GM23338 (cell line): Measurements from ENCODE around the gene RNF20. TPM values are rescaled to one million over a fixed set of nuclear protein-coding genes. Genes with fewer than 3 reads are reported as not detected.

Experiments used
- ATAC-seq: fragments of 200-7000 bp; cut with Tn5 transposase; 3 replicates; pipeline ENCODE4 v1.9.1; 2020
- DNase-seq: peaks from one replicate; pipeline ENCODE4 v3.0.0-alpha.2; 2015; ENCODE audit warnings: low spot score
- H2AFZ ChIP-seq: fragments of 200-600 bp; sonication (generic); 2 replicates; pipeline ENCODE4 v1.8.0; 2016; ENCODE audit warnings: antibody characterized with exemption, mild to moderate bottlenecking, moderate library complexity
- H3F3A ChIP-seq: fragments of 200-600 bp; sonication (generic); replicated peaks from 2 replicates; pipeline ENCODE4 v1.8.0; 2017; ENCODE audit warnings: antibody characterized with exemption, mixed run types, low read depth
- H3K27ac ChIP-seq: fragments of 200-600 bp; sonication (generic); 2 replicates; pipeline ENCODE4 v1.6.1; 2016; ENCODE audit warnings: low read depth
- H3K27me3 ChIP-seq: fragments of 200-600 bp; sonication (generic); 2 replicates; pipeline ENCODE4 v1.8.0; 2016; ENCODE audit warnings: mild to moderate bottlenecking, mixed run types, moderate library complexity; ENCODE audit not compliant: insufficient read depth
- H3K36me3 ChIP-seq: fragments of 200-600 bp; sonication (generic); 2 replicates; pipeline ENCODE4 v1.8.0; 2016; ENCODE audit warnings: mild to moderate bottlenecking; ENCODE audit not compliant: insufficient read depth
- H3K4me1 ChIP-seq: fragments of 200-600 bp; sonication (generic); 2 replicates; pipeline ENCODE4 v1.8.0; 2016; ENCODE audit warnings: mild to moderate bottlenecking, moderate library complexity; ENCODE audit not compliant: insufficient read depth
- H3K4me2 ChIP-seq: fragments of 200-600 bp; sonication (generic); 2 replicates; pipeline ENCODE4 v1.7.1; 2017; ENCODE audit warnings: mixed run types
- H3K4me3 ChIP-seq: fragments of 200-600 bp; sonication (generic); 2 replicates; pipeline ENCODE4 v1.6.1; 2016; ENCODE audit warnings: mixed run types
- H3K79me2 ChIP-seq: fragments of 200-600 bp; sonication (generic); replicated peaks from 2 replicates; pipeline ENCODE4 v1.8.0; 2017; ENCODE audit warnings: mild to moderate bottlenecking; ENCODE audit not compliant: insufficient read depth
- H3K9me2 ChIP-seq: fragments of 200-600 bp; sonication (generic); 2 replicates; pipeline ENCODE4 v1.8.0; 2017; ENCODE audit not compliant: insufficient read depth
- H4K20me1 ChIP-seq: fragments of 200-600 bp; sonication (generic); replicated peaks from 2 replicates; pipeline ENCODE4 v1.8.0; 2017; ENCODE audit warnings: mild to moderate bottlenecking; ENCODE audit not compliant: insufficient read depth
- H3K27ac Mint-ChIP-seq: 2 replicates; pipeline ENCODE4 v1.8.0; 2020; ENCODE audit warnings: inconsistent platforms, mild to moderate bottlenecking, moderate library complexity, mixed read lengths
- H3K27me3 Mint-ChIP-seq: 3 replicates; pipeline ENCODE4 v1.8.0; 2022; ENCODE audit warnings: low read depth, mild to moderate bottlenecking, moderate library complexity, mixed read lengths, inconsistent platforms; ENCODE audit not compliant: insufficient read depth, poor library complexity
- H3K36me3 Mint-ChIP-seq: 3 replicates; pipeline ENCODE4 v1.8.0; 2021; ENCODE audit warnings: low read depth, mild to moderate bottlenecking, inconsistent platforms, moderate library complexity, mixed read lengths
- H3K4me1 Mint-ChIP-seq: 3 replicates; pipeline ENCODE4 v1.8.0; 2020; ENCODE audit warnings: mild to moderate bottlenecking, inconsistent platforms, mixed read lengths
- H3K4me3 Mint-ChIP-seq: 3 replicates; pipeline ENCODE4 v1.8.0; 2021; ENCODE audit warnings: moderate library complexity, mild to moderate bottlenecking, inconsistent platforms, mixed read lengths
- H3K9me3 Mint-ChIP-seq: 3 replicates; pipeline ENCODE4 v1.8.0; 2020; ENCODE audit warnings: moderate library complexity, mild to moderate bottlenecking, inconsistent platforms, mixed read lengths
- CREB1 ChIP-seq: fragments of 250-450 bp; sonication (Bioruptor Pico); IDR thresholded peaks from 2 replicates; pipeline ENCODE4 v1.5.0; 2020; ENCODE audit warnings: low read depth, mild to moderate bottlenecking, moderate library complexity
- EZH2 ChIP-seq: fragments of 200-600 bp; sonication (generic); IDR thresholded peaks from one replicate; pipeline ENCODE4 v1.8.0; 2017; ENCODE audit warnings: antibody characterized with exemption, mild to moderate bottlenecking, low read depth; ENCODE audit not compliant: unreplicated experiment
- EZH2phosphoT487 ChIP-seq: fragments of 200-600 bp; sonication (generic); IDR thresholded peaks from one replicate; pipeline ENCODE4 v1.8.1; 2018; ENCODE audit warnings: antibody characterized with exemption; ENCODE audit not compliant: unreplicated experiment
- JUNB ChIP-seq: IDR thresholded peaks from one replicate; pipeline ENCODE4 v1.6.1; 2016; ENCODE audit warnings: antibody characterized with exemption; ENCODE audit not compliant: unreplicated experiment
- NANOG ChIP-seq: IDR thresholded peaks from 2 replicates; pipeline ENCODE4 v1.6.1; 2016; ENCODE audit warnings: antibody characterized with exemption, borderline replicate concordance
- POLR2AphosphoS5 ChIP-seq: IDR thresholded peaks from 2 replicates; pipeline ENCODE4 v1.6.1; 2016; ENCODE audit warnings: antibody characterized with exemption, low read depth
- STAT1 ChIP-seq: IDR thresholded peaks from one replicate; pipeline ENCODE4 v1.6.1; 2016; ENCODE audit warnings: antibody characterized with exemption; ENCODE audit not compliant: unreplicated experiment
- ZNF114 ChIP-seq: fragments of 250-450 bp; sonication (Bioruptor Pico); IDR thresholded peaks from 2 replicates; pipeline ENCODE4 v1.5.0; 2020; ENCODE audit warnings: mild to moderate bottlenecking, moderate library complexity
- ZNF331 ChIP-seq: fragments of 250-450 bp; sonication (Bioruptor Pico); IDR thresholded peaks from 2 replicates; pipeline ENCODE4 v1.5.0; 2020; ENCODE audit warnings: low read depth, mild to moderate bottlenecking, moderate library complexity
- polyA plus RNA-seq: library from polyadenylated mRNA; unstranded; fragments of >200 nt; fragmentation: Nextera tagmentation; extraction: Ambion mirVana; gene quantifications from 2 replicates; pipeline ENCODE4 v1.2.1, GENCODE V29; 2016
- total RNA-seq: library from RNA; depleted of rRNA; stranded (reverse); fragments of >200 nt; shearing (Covaris generic); gene quantifications from 2 replicates; pipeline ENCODE4 v1.2.3, GENCODE V29; 2014
- TF ChIP-seq, protein P1 (sequence below): fragments of 250-450 bp; sonication (Bioruptor Pico); IDR thresholded peaks from 2 replicates; pipeline ENCODE4 v1.5.0; 2020; ENCODE audit warnings: mild to moderate bottlenecking, moderate library complexity
- TF ChIP-seq, protein P2 (sequence below): IDR thresholded peaks from 2 replicates; pipeline ENCODE4 v1.6.1; 2016; ENCODE audit warnings: antibody characterized with exemption
- TF ChIP-seq, protein P3 (sequence below): IDR thresholded peaks from one replicate; pipeline ENCODE4 v1.6.1; 2018; ENCODE audit warnings: antibody characterized with exemption; ENCODE audit not compliant: unreplicated experiment
- TF ChIP-seq, protein P4 (sequence below), 2 experiments: fragments of 200-600 bp in 1 of 2; sonication (generic) in 1 of 2; conservative IDR thresholded peaks; 2 replicates each; pipeline versions ENCODE4 v1.5.1 to v1.6.1; 2016 to 2017; ENCODE audit warnings: antibody characterized with exemption in 2 of 2, low read depth in 2 of 2, mild to moderate bottlenecking in 2 of 2, moderate library complexity in 1 of 2

Gene RNF20
- total and polyA plus RNA-seq, 2 experiments from 2014 or later = 33.6 to 36.2 TPM

DNA sequence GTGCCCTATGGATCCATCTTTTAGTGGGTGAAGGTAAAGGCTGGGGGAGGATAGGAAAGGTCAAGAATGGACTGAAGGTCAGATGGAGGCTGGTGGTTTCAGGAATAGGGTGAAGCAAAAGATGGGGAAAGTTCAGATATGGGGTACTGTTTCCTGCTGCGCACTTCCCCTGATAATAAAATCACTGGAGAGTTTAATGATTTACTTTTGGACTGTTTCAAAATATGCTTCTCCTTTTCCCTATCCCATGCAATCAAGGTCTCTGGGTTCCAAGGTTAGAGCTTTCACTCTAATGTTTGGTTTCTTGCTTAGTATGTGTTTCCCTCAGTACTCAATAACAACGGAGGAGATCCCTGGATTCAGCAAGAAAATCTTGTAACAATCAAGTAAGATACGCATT lies 71.9 kb downstream of the RNF20 start:
- H2AFZ ChIP-seq = no peak overlapping the region

More for the DNA sequence above, 71.9 kb downstream of the RNF20 start:
- Histone ChIP-seq H3F3A (no peaks in the 10 kb centered on the region), H3K4me3 (no peak overlapping the region), H4K20me1 (no peaks in the 10 kb centered on the region), H3K79me2 (no peaks in the 10 kb centered on the region), H3K9me2 (no peaks in the 10 kb centered on the region), H3K36me3 (no peaks in the 10 kb centered on the region), H3K4me1 (no peaks in the 10 kb centered on the region), H3K4me2 (no peak overlapping the region), H3K27me3 (no peaks in the 10 kb centered on the region), H3K27ac (no peak overlapping the region)
- Mint-ChIP-seq H3K27me3 (no peaks in the 10 kb centered on the region), H3K4me1 (peaks cover 5% of the 10 kb centered on the region; the same call in 2 of the 3 replicates), H3K4me3 (no peak overlapping the region), H3K9me3 (no peaks in the 10 kb centered on the region), H3K27ac (no peak overlapping the region), H3K36me3 (no peaks in the 10 kb centered on the region)
- TF ChIP-seq, protein P1, sequence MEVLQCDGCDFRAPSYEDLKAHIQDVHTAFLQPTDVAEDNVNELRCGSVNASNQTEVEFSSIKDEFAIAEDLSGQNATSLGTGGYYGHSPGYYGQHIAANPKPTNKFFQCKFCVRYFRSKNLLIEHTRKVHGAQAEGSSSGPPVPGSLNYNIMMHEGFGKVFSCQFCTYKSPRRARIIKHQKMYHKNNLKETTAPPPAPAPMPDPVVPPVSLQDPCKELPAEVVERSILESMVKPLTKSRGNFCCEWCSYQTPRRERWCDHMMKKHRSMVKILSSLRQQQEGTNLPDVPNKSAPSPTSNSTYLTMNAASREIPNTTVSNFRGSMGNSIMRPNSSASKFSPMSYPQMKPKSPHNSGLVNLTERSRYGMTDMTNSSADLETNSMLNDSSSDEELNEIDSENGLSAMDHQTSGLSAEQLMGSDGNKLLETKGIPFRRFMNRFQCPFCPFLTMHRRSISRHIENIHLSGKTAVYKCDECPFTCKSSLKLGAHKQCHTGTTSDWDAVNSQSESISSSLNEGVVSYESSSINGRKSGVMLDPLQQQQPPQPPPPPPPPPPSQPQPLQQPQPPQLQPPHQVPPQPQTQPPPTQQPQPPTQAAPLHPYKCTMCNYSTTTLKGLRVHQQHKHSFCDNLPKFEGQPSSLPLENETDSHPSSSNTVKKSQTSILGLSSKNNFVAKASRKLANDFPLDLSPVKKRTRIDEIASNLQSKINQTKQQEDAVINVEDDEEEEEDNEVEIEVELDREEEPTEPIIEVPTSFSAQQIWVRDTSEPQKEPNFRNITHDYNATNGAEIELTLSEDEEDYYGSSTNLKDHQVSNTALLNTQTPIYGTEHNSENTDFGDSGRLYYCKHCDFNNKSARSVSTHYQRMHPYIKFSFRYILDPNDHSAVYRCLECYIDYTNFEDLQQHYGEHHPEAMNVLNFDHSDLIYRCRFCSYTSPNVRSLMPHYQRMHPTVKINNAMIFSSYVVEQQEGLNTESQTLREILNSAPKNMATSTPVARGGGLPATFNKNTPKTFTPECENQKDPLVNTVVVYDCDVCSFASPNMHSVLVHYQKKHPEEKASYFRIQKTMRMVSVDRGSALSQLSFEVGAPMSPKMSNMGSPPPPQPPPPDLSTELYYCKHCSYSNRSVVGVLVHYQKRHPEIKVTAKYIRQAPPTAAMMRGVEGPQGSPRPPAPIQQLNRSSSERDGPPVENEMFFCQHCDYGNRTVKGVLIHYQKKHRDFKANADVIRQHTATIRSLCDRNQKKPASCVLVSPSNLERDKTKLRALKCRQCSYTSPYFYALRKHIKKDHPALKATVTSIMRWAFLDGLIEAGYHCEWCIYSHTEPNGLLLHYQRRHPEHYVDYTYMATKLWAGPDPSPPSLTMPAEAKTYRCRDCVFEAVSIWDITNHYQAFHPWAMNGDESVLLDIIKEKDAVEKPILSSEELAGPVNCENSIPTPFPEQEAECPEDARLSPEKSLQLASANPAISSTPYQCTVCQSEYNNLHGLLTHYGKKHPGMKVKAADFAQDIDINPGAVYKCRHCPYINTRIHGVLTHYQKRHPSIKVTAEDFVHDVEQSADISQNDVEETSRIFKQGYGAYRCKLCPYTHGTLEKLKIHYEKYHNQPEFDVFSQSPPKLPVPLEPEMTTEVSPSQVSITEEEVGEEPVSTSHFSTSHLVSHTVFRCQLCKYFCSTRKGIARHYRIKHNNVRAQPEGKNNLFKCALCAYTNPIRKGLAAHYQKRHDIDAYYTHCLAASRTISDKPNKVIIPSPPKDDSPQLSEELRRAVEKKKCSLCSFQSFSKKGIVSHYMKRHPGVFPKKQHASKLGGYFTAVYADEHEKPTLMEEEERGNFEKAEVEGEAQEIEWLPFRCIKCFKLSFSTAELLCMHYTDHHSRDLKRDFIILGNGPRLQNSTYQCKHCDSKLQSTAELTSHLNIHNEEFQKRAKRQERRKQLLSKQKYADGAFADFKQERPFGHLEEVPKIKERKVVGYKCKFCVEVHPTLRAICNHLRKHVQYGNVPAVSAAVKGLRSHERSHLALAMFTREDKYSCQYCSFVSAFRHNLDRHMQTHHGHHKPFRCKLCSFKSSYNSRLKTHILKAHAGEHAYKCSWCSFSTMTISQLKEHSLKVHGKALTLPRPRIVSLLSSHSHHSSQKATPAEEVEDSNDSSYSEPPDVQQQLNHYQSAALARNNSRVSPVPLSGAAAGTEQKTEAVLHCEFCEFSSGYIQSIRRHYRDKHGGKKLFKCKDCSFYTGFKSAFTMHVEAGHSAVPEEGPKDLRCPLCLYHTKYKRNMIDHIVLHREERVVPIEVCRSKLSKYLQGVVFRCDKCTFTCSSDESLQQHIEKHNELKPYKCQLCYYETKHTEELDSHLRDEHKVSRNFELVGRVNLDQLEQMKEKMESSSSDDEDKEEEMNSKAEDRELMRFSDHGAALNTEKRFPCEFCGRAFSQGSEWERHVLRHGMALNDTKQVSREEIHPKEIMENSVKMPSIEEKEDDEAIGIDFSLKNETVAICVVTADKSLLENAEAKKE (CRISPR knock-in tag) = no peak
- TF ChIP-seq STAT1 (no peak), JUNB (no peak), EZH2 (no peak), CREB1 (CRISPR knock-in tag) (no peak), ZNF331 (no peak), POLR2AphosphoS5 (no peak), EZH2phosphoT487 (no peak), ZNF114 (CRISPR knock-in tag) (no peak), NANOG (no peak)
- TF ChIP-seq, protein P2, sequence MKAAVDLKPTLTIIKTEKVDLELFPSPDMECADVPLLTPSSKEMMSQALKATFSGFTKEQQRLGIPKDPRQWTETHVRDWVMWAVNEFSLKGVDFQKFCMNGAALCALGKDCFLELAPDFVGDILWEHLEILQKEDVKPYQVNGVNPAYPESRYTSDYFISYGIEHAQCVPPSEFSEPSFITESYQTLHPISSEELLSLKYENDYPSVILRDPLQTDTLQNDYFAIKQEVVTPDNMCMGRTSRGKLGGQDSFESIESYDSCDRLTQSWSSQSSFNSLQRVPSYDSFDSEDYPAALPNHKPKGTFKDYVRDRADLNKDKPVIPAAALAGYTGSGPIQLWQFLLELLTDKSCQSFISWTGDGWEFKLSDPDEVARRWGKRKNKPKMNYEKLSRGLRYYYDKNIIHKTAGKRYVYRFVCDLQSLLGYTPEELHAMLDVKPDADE = no peak
- TF ChIP-seq, protein P3, sequence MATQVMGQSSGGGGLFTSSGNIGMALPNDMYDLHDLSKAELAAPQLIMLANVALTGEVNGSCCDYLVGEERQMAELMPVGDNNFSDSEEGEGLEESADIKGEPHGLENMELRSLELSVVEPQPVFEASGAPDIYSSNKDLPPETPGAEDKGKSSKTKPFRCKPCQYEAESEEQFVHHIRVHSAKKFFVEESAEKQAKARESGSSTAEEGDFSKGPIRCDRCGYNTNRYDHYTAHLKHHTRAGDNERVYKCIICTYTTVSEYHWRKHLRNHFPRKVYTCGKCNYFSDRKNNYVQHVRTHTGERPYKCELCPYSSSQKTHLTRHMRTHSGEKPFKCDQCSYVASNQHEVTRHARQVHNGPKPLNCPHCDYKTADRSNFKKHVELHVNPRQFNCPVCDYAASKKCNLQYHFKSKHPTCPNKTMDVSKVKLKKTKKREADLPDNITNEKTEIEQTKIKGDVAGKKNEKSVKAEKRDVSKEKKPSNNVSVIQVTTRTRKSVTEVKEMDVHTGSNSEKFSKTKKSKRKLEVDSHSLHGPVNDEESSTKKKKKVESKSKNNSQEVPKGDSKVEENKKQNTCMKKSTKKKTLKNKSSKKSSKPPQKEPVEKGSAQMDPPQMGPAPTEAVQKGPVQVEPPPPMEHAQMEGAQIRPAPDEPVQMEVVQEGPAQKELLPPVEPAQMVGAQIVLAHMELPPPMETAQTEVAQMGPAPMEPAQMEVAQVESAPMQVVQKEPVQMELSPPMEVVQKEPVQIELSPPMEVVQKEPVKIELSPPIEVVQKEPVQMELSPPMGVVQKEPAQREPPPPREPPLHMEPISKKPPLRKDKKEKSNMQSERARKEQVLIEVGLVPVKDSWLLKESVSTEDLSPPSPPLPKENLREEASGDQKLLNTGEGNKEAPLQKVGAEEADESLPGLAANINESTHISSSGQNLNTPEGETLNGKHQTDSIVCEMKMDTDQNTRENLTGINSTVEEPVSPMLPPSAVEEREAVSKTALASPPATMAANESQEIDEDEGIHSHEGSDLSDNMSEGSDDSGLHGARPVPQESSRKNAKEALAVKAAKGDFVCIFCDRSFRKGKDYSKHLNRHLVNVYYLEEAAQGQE = no peak
- TF ChIP-seq, protein P4, sequence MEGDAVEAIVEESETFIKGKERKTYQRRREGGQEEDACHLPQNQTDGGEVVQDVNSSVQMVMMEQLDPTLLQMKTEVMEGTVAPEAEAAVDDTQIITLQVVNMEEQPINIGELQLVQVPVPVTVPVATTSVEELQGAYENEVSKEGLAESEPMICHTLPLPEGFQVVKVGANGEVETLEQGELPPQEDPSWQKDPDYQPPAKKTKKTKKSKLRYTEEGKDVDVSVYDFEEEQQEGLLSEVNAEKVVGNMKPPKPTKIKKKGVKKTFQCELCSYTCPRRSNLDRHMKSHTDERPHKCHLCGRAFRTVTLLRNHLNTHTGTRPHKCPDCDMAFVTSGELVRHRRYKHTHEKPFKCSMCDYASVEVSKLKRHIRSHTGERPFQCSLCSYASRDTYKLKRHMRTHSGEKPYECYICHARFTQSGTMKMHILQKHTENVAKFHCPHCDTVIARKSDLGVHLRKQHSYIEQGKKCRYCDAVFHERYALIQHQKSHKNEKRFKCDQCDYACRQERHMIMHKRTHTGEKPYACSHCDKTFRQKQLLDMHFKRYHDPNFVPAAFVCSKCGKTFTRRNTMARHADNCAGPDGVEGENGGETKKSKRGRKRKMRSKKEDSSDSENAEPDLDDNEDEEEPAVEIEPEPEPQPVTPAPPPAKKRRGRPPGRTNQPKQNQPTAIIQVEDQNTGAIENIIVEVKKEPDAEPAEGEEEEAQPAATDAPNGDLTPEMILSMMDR (conservative IDR thresholded peaks at IDR 0.05; ENCODE audit: low read depth in 2 of 2) = no peak
- DNase-seq (no peak), ATAC-seq (no peak)
